Cardiac muscle cell (in vitro differentiated cells and primary cell): Measurements from ENCODE around the gene EFTUD2. TPM values are rescaled to one million over a fixed set of nuclear protein-coding genes. Genes with fewer than 3 reads are reported as not detected.

Source experiments
- DNase-seq, 2 donors: peaks; one replicate each; pipeline versions ENCODE4 v3.0.0 to v3.0.0-alpha.2; 2010 to 2017; ENCODE audit warnings: low read depth in 1 of 2, low spot score in 1 of 2
- H3K27ac ChIP-seq: fragments of 200-600 bp; sonication (generic); 2 replicates; pipeline ENCODE4 v1.5.1; 2016
- H3K27me3 ChIP-seq: fragments of 200-600 bp; sonication (generic); 2 replicates; pipeline ENCODE4 v1.6.0; 2016; ENCODE audit warnings: control low read depth
- H3K36me3 ChIP-seq: fragments of 200-600 bp; sonication (generic); 2 replicates; pipeline ENCODE4 v1.5.1; 2016; ENCODE audit warnings: control low read depth
- H3K4me1 ChIP-seq: fragments of 200-600 bp; sonication (generic); 2 replicates; pipeline ENCODE4 v1.8.1; 2017; ENCODE audit warnings: low read depth, mild to moderate bottlenecking, mixed run types
- H3K4me3 ChIP-seq: fragments of 200-600 bp; sonication (generic); 2 replicates; pipeline ENCODE4 v1.5.1; 2016; ENCODE audit warnings: mild to moderate bottlenecking
- H3K9me3 ChIP-seq: fragments of 200-600 bp; sonication (generic); 2 replicates; pipeline ENCODE4 v1.5.1; 2017; ENCODE audit warnings: low read depth, mild to moderate bottlenecking, control low read depth
- polyA plus RNA-seq: library from polyadenylated mRNA; unstranded; fragments of >200 nt; fragmentation: Nextera tagmentation; extraction: Ambion mirVana; gene quantifications from 2 replicates; pipeline ENCODE4 v1.2.1, GENCODE V29; 2016
- total RNA-seq: library from RNA; depleted of rRNA; stranded (reverse); fragments of >200 nt; gene quantifications from 2 replicates; pipeline ENCODE4 v1.2.3, GENCODE V29; 2016
- TF ChIP-seq, protein P1 (sequence below): IDR thresholded peaks from 2 replicates; pipeline ENCODE4 v1.5.1; 2012; ENCODE audit warnings: low read depth, mild to moderate bottlenecking, low read length

The EFTUD2 gene
- total and polyA plus RNA-seq, 2 experiments from 2014 or later, result 105 to 151 TPM

DNA sequence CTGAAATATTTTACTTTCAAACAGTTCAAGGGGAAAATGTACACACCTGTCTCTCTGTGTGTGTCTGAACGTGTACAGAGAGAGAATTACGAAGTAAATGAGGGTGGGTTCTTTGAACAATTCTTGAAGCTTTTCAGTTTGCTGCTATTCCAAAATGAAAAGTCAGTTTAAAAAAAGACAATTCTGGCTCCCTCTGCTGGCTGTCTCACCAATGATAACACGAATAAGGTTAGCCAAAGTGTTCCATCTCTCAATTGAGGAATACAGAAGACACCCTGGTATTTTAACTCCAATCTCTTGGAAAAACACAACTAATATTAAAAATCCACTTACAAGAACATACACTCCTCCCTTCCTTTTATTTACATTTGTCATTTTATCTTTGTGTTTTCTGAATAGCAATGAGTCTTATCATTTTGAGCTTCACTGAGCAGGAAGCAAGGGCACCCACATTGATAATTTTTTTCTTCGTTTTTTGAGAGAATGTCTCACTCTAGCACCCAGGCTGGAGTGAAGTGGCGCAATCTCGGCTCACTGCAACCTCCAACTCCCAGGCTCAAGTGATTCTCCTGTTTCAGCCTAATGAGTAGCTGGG is 20.5 kb downstream of the EFTUD2 start:
- Histone ChIP-seq H3K4me1 (no peaks in the 10 kb centered on the region), H3K27me3 (no peaks in the 10 kb centered on the region), H3K27ac (no peak overlapping the region), H3K4me3 (no peak overlapping the region), H3K9me3 (no peaks in the 10 kb centered on the region), H3K36me3 (peaks cover 63% of the 10 kb centered on the region)
- DNase-seq, result peak; percentile 58 to 59
- TF ChIP-seq, protein P1, sequence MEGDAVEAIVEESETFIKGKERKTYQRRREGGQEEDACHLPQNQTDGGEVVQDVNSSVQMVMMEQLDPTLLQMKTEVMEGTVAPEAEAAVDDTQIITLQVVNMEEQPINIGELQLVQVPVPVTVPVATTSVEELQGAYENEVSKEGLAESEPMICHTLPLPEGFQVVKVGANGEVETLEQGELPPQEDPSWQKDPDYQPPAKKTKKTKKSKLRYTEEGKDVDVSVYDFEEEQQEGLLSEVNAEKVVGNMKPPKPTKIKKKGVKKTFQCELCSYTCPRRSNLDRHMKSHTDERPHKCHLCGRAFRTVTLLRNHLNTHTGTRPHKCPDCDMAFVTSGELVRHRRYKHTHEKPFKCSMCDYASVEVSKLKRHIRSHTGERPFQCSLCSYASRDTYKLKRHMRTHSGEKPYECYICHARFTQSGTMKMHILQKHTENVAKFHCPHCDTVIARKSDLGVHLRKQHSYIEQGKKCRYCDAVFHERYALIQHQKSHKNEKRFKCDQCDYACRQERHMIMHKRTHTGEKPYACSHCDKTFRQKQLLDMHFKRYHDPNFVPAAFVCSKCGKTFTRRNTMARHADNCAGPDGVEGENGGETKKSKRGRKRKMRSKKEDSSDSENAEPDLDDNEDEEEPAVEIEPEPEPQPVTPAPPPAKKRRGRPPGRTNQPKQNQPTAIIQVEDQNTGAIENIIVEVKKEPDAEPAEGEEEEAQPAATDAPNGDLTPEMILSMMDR, result peak; percentile 69

DNA sequence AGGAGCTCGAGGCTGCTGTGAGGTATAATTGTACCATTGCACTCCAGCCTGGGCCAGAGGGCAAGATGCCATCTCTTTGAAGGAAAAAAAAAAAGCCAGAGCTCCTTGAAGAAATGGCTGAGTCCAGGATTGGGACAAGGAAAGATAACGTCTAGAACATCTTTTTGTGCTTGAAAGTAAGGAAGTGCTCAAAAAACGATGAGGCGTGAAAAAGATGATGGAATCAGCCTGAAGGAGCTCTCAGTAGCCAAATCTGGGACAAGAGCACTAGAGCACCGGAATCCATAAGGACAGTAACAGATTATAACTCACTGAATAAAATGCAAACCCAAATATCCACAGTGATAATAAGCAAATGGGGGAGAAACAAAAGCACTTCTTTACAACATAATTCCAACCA is 22.1 kb downstream of the EFTUD2 start:
- Histone ChIP-seq H3K9me3 (no peaks in the 10 kb centered on the region), H3K27ac (no peak overlapping the region), H3K27me3 (no peaks in the 10 kb centered on the region), H3K4me3 (no peak overlapping the region), H3K36me3 (peaks cover 62% of the 10 kb centered on the region), H3K4me1 (no peaks in the 10 kb centered on the region)
- TF ChIP-seq, protein P1, result no peak
- DNase-seq, result no peak

DNA sequence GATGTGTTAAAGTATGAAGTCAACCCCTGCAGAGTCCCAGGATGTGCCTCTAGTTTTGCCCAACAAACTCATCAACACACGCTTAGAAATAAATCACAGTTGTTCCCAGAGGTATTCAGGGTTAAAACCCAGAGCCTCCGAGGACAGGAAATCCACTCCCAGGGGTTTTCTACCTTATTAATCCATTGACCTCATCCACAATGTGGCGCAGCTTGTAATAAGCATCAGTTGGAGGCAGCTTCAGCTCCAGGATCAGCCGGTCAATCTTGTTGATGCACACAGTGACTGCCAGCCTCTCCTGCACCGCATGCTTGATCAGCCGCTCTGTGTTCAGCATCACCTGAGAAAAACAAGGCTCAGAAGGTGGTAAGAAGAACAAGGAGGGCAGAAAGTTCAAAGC is 23.5 kb downstream of the EFTUD2 start:
- H3K4me1 ChIP-seq, result no peaks in the 10 kb centered on the region
- H3K9me3 ChIP-seq, result no peaks in the 10 kb centered on the region
- no peak overlapping the region for H3K4me3 ChIP-seq
- TF ChIP-seq, protein P1, result no peak
- no peak overlapping the region for H3K27ac ChIP-seq
- H3K27me3 ChIP-seq, result no peaks in the 10 kb centered on the region
- DNase-seq, result no peak
- peaks cover 63% of the 10 kb centered on the region for H3K36me3 ChIP-seq

DNA sequence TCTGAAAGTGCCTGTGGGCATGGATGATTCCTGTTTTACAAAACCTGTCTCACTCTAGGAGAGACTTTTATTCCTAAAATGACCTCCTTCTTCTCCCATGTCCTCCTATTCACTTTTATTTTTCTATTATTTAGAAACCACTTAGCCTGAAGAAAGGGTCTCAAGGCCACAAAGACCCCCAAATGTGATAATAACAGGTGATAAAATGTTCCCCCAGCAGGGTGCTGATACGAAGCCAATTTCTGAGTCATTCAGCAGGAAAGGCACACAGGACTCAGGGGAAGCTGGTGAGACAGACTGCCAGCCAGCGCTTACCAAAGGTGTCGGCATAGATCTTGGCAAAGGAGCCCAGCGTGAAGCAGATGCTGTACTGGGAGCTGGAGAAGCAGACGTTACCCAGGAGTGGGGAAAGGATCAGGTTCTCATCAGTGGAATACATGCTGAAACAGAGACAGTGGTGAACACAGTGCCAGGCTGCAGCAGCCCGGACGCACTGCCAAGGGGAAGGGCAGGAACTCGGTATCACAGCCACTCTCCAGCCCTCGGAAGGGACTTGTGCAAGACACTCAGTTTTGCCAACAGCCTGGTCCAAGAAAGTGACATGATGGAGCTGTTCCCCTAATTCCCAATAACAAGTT is 27.0 kb downstream of the EFTUD2 start:
- H3K27ac ChIP-seq, result no peak overlapping the region
- no peaks in the 10 kb centered on the region for H3K9me3 ChIP-seq
- DNase-seq, result peak in 1 of 2 donors; percentile 20
- H3K36me3 ChIP-seq, result peaks cover 42% of the 10 kb centered on the region
- H3K27me3 ChIP-seq, result no peaks in the 10 kb centered on the region
- no peaks in the 10 kb centered on the region for H3K4me1 ChIP-seq
- no peak overlapping the region for H3K4me3 ChIP-seq
- TF ChIP-seq, protein P1, result no peak

DNA sequence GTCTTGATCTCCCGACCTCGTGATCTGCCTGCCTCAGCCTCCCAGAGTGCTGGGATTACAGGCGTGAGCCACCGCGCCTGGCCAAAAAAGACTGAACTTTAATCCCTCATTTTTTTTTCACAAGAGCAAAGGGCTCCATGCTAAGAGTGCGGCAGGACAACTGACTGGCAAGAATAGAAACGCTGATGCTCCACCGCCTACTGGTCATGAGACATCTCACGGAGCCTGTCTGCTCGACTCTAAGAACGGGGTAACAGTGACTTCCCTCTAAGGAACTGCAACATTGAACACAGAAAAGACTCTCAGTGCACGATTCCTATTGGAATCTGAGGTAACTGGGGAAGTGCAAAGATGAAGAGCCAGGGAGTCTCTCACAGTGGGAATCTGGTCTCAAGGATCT is 27.7 kb downstream of the EFTUD2 start:
- TF ChIP-seq, protein P1, result no peak
- no peak overlapping the region for H3K4me3 ChIP-seq
- H3K36me3 ChIP-seq, result peaks cover 42% of the 10 kb centered on the region
- H3K9me3 ChIP-seq, result no peaks in the 10 kb centered on the region
- no peak overlapping the region for H3K27ac ChIP-seq
- no peaks in the 10 kb centered on the region for H3K27me3 ChIP-seq
- H3K4me1 ChIP-seq, result no peaks in the 10 kb centered on the region
- no peak for DNase-seq
